ENCODE measurements around the gene SCAMP4. TPM values are rescaled to one million over a fixed set of nuclear protein-coding genes. Genes with fewer than 3 reads are reported as not detected.

The SCAMP4 gene
- 10 to 100 TPM; 57.2 to 61.3 (median 59.8) TPM for total RNA-seq
- long read RNA-seq, donor 1, transcript SCAMP4-201 (7 exons, 2,684 nt): major isoform, 26 of 39 reads
- long read RNA-seq, donor 1, partial matches to known transcripts: 7 of 39 reads
- long read RNA-seq, donor 1, other reads (novel, unspliced or antisense): 3 of 39 reads
- long read RNA-seq, donor 2, partial matches to known transcripts: 0 of 3 reads
- long read RNA-seq, donor 2, other reads (novel, unspliced or antisense): 0 of 3 reads

- peaks cover 37% of the 10 kb centered on the region for H3K4me1 ChIP-seq (ENCODE audit: low read depth)
- DNase-seq: peak; percentile 98 to 100 (median 99)
- no peak for TF ChIP-seq CTCF (IDR thresholded peaks at IDR 0.05)
- ATAC-seq: peak; percentile 87
- H3K36me3 ChIP-seq (ENCODE audit: low read depth): no peaks in the 10 kb centered on the region
- no peaks in the 10 kb centered on the region for H3K9me3 ChIP-seq
- H3K4me3 ChIP-seq: peak within 1 kb of the TSS; percentile 34
- intact Hi-C loops (cut with DNase I, micrococcal nuclease): no loop called here
Observed at GRCh38 chr19:1905110-1905862, at the start of gene SCAMP4, which contains the start of gene ADAT3. Gene SCAMP4 (plus strand): TSS chr19:1905399. CDS start chr19:1915020, 9,621 bp downstream. Gene ADAT3 (plus strand): TSS chr19:1905399. CDS start chr19:1912048, 6,649 bp downstream.

- Histone ChIP-seq H3K4me3 (no peak overlapping the region), H3K9me3 (no peaks in the 10 kb centered on the region), H3K4me1 (ENCODE audit: low read depth) (peaks cover 76% of the 10 kb centered on the region), H3K36me3 (ENCODE audit: low read depth) (no peaks in the 10 kb centered on the region)
- ATAC-seq (peak; percentile 1), DNase-seq (no peak)
- TF ChIP-seq CTCF (IDR thresholded peaks at IDR 0.05): no peak
- intact Hi-C loops (cut with DNase I, micrococcal nuclease): no loop called here
Observed at GRCh38 chr19:1855828-1856255, 49.4 kb upstream of the SCAMP4 start.

GRCh38 chr19:1856345-1856697, 48.9 kb upstream of the SCAMP4 start:
- TF ChIP-seq CTCF (IDR thresholded peaks at IDR 0.05): no peak
- intact Hi-C loops (cut with DNase I, micrococcal nuclease): no loop called here
- Histone ChIP-seq H3K36me3 (ENCODE audit: low read depth) (no peaks in the 10 kb centered on the region), H3K4me1 (ENCODE audit: low read depth) (peaks cover 81% of the 10 kb centered on the region), H3K4me3 (no peak overlapping the region), H3K9me3 (no peaks in the 10 kb centered on the region)
- ATAC-seq: no peak
- DNase-seq: no peak

GRCh38 chr19:1856698-1857603, 48.2 kb upstream of the SCAMP4 start:
- peak; percentile 71 for ATAC-seq
- peak; percentile 96 for DNase-seq
- TF ChIP-seq CTCF (IDR thresholded peaks at IDR 0.05): no peak
- Histone ChIP-seq H3K9me3 (no peaks in the 10 kb centered on the region), H3K4me1 (ENCODE audit: low read depth) (peaks cover 87% of the 10 kb centered on the region), H3K4me3 (peak overlapping the region; percentile 14), H3K36me3 (ENCODE audit: low read depth) (no peaks in the 10 kb centered on the region)
- intact Hi-C loops (cut with DNase I, micrococcal nuclease): no loop called here

- intact Hi-C loops (cut with DNase I, micrococcal nuclease): no loop called here
- TF ChIP-seq CTCF (IDR thresholded peaks at IDR 0.05): no peak
- DNase-seq (peak; percentile 88 to 92 (median 89)), ATAC-seq (peak; percentile 34)
- Histone ChIP-seq H3K36me3 (ENCODE audit: low read depth) (no peaks in the 10 kb centered on the region), H3K9me3 (no peaks in the 10 kb centered on the region), H3K4me3 (no peak overlapping the region), H3K4me1 (ENCODE audit: low read depth) (peaks cover 82% of the 10 kb centered on the region)
Observed at GRCh38 chr19:1857648-1858326, 47.4 kb upstream of the SCAMP4 start.

All from mucosa of descending colon (tissue), 3 donors.